Lower lobe of right lung (tissue), 2 donors: ENCODE data around the gene LOXL4. TPM values are rescaled to one million over a fixed set of nuclear protein-coding genes. Genes with fewer than 3 reads are reported as not detected.
A peak's percentile ranks its signal among the peaks of the same experiment; 100 is the strongest.

Experiments
- ATAC-seq, 2 donors: fragments of 200-7000 bp; cut with Tn5 transposase; one replicate each; pipeline ENCODE4 v1.9.1; 2020 to 2022; ENCODE audit warnings: mild to moderate bottlenecking in 2 of 2, moderate library complexity in 2 of 2
- DNase-seq: peaks from one replicate; pipeline ENCODE4 v3.0.0-alpha.2; 2020
- H3K27ac ChIP-seq: fragments of 200-600 bp; one replicate; pipeline ENCODE4 v1.8.0; 2022
- H3K27me3 ChIP-seq: fragments of 200-600 bp; one replicate; pipeline ENCODE4 v1.8.0; 2022; ENCODE audit warnings: low read depth
- H3K36me3 ChIP-seq: fragments of 200-600 bp; one replicate; pipeline ENCODE4 v1.8.0; 2022; ENCODE audit warnings: mild to moderate bottlenecking
- H3K4me1 ChIP-seq: fragments of 200-600 bp; one replicate; pipeline ENCODE4 v1.8.0; 2022
- H3K4me3 ChIP-seq: fragments of 200-600 bp; one replicate; pipeline ENCODE4 v1.8.0; 2022; ENCODE audit warnings: mild to moderate bottlenecking
- H3K9me3 ChIP-seq: fragments of 200-600 bp; one replicate; pipeline ENCODE4 v1.8.0; 2022
- intact Hi-C: fragments of 100-400 bp; cut with DNase I; formaldehyde crosslinking; loops from one replicate; pipeline ENCODE4 v1.11.0; 2022
- total RNA-seq: library from RNA; stranded (reverse); fragmentation: NEBNext Ultra II Directional; extraction: Animal tissue kit (Norgen Biotek cat#: 25700); gene quantifications from one replicate; pipeline ENCODE4 v1.2.1, GENCODE V29; 2021
- TF ChIP-seq, protein P1 (sequence below): fragments of 200-600 bp; IDR thresholded peaks from one replicate; pipeline ENCODE4 v1.8.0; 2022; ENCODE audit warnings: antibody characterized with exemption, mild to moderate bottlenecking
- donor health status: DM: no; HTN: yes; CAD: no; lungs with severe emphysema.

LOXL4 gene
- total RNA-seq, 1 donor from 2014 or later, result 4.5 TPM

DNA sequence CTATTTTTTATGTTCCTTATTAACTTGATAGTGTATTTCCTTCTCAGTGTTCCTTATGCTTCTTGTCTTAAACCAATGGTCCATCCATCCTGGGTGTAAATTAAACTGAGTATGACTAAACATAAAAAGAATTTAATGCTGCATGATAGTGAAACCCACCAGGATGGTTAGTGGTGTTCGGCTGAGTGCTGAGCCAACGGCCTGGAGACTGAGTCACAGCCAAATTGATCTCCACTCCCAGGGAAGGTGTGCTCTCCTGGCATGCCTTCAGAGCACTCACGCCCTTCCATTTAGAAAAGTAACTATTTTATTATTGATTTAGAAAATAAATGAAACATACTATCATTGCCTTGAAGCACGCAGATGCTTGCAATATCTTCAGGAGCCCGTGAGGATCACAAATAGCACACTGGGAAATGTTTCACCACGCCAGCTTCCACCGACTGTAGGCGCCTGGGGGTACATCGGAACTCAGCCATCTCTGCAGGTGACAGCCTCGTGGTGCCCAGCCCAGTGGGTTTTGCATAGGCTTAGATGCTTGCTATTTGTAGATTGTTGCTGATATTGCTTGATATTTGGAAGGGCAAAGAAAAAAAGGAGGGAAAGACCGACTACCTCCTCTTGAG, 40.0 kb upstream of the LOXL4 start:
- TF ChIP-seq, protein P1, sequence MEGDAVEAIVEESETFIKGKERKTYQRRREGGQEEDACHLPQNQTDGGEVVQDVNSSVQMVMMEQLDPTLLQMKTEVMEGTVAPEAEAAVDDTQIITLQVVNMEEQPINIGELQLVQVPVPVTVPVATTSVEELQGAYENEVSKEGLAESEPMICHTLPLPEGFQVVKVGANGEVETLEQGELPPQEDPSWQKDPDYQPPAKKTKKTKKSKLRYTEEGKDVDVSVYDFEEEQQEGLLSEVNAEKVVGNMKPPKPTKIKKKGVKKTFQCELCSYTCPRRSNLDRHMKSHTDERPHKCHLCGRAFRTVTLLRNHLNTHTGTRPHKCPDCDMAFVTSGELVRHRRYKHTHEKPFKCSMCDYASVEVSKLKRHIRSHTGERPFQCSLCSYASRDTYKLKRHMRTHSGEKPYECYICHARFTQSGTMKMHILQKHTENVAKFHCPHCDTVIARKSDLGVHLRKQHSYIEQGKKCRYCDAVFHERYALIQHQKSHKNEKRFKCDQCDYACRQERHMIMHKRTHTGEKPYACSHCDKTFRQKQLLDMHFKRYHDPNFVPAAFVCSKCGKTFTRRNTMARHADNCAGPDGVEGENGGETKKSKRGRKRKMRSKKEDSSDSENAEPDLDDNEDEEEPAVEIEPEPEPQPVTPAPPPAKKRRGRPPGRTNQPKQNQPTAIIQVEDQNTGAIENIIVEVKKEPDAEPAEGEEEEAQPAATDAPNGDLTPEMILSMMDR, result no peak
- no peaks in the 10 kb centered on the region for H3K9me3 ChIP-seq
- peaks cover 12% of the 10 kb centered on the region for H3K4me1 ChIP-seq
- no peak overlapping the region for H3K27ac ChIP-seq
- no peaks in the 10 kb centered on the region for H3K27me3 ChIP-seq
- ATAC-seq (no peak), DNase-seq (no peak)
- H3K4me3 ChIP-seq, result no peak overlapping the region
- no peaks in the 10 kb centered on the region for H3K36me3 ChIP-seq
- intact Hi-C loops, result no loop called here

DNA sequence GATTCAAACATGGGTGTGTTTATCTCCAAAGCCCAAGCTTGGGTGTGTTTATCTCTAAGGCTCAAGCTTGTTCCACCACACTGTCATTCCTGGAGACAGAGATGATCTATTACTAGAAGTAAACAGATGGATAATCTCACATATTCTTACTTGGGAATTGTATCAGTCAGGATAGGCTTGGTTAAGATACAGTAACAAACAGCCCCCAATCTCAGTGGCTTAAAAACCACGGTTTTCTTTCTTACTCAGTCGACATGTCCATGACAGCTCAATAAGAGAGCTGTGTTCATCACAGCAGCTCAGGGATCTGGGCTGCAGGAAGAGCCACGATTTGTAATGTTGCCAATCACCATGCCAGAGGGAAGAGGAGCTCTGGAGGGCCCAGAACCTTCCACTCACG, 38.5 kb upstream of the LOXL4 start:
- H3K9me3 ChIP-seq, result no peaks in the 10 kb centered on the region
- DNase-seq, result no peak
- intact Hi-C loops, result no loop called here

DNA sequence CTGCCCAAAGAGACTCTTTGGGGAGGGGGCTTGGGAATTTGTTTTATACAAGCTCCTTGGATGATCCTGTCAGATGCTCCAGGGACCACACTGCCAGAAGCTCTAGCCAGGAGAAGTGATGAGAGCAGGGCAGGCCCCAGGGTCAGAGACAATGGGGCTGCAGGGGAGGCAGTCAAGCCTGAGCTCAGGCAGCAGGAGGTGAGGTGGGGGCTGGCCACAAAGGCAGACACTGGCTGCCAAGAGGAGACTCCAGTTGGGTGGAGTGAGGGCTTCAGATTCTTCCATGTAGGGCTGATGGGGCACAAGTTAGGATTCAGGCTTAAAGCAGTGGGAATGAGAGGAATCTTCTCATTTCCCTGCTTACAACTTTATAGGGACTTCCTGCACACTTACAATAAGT, 35.6 kb upstream of the LOXL4 start:
- H3K9me3 ChIP-seq, result no peaks in the 10 kb centered on the region
- TF ChIP-seq, protein P1, result no peak
- peaks cover 8% of the 10 kb centered on the region for H3K27me3 ChIP-seq
- DNase-seq (no peak), ATAC-seq (no peak)
- intact Hi-C loops, result no loop called here
- no peaks in the 10 kb centered on the region for H3K36me3 ChIP-seq
- H3K27ac ChIP-seq, result no peak overlapping the region
- no peaks in the 10 kb centered on the region for H3K4me1 ChIP-seq
- no peak overlapping the region for H3K4me3 ChIP-seq

More for the DNA sequence above, 38.5 kb upstream of the LOXL4 start:
- peaks cover 12% of the 10 kb centered on the region for H3K4me1 ChIP-seq
- TF ChIP-seq, protein P1, result no peak
- H3K27me3 ChIP-seq, result peaks cover 5% of the 10 kb centered on the region
- no peaks in the 10 kb centered on the region for H3K36me3 ChIP-seq
- ATAC-seq, result no peak
- no peak overlapping the region for H3K27ac ChIP-seq
- no peak overlapping the region for H3K4me3 ChIP-seq

DNA sequence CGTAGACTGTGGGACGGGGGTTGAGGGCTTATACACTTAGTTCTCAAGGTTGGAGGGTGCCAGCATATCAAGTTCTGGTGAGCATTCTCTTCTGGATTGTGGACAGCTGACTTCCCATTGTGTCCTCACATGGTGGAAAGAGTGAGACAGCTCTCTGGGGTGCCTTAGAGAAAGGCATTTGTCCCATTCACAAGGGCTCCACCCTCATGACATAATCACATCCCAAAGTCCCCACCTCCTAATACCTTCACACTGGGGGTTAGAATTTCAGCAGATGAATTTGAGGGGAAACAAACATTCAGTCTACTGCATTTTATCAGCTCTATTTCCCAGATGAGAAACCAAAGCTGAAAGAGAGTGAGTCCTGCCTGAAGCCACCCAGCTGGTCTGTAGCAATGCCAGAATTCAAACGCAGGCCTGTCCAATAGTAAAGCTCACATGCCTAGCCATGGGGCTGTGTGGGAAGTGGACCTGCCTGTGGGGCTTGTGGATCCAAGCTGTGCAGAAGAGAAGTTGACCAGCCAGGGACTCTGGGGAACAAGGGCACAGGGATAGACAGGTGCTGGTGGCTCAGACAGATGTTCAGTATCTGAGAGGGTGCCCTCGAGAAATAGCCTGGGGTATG, 34.9 kb upstream of the LOXL4 start:
- Histone ChIP-seq H3K9me3 (no peaks in the 10 kb centered on the region), H3K27me3 (peaks cover 8% of the 10 kb centered on the region), H3K4me3 (no peak overlapping the region), H3K36me3 (no peaks in the 10 kb centered on the region), H3K27ac (no peak overlapping the region), H3K4me1 (no peaks in the 10 kb centered on the region)
- TF ChIP-seq, protein P1, result no peak
- no peak for DNase-seq
- peak in 1 of 2 donors; percentile 52 for ATAC-seq
- intact Hi-C loops, result no loop called here

DNA sequence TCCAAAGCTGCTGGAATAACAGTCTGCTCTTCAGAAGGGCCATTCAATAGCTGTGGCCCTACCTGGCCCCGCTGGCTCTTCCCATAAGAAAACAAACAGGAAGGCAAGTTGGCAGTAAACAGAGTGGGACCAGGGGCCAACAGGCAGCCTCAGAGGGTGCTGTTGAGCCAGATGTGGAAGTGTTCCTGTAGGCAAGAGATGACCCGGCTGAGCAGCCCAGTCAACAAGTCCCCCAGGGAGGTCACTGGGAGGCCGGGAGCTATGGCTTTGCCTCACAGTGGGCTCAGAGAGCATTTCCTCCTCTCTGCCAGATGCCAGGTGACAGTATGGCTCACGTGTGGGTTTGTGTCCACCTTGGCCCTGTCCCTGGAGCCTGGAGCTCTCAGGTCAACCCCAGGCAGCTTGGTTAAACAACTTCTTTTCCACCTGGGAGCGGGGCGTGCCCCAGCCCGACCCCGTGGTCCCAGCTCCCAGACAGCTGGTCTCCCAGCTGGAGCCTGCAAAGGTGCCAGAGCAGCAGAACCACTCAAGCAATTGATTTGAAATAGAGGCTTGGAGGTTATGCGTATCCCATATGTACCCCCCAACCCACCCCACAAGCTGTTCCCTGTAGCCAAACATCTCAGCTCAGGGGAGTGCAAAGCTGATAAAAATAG, 33.8 kb upstream of the LOXL4 start:
- no peak for ATAC-seq
- H3K27ac ChIP-seq, result no peak overlapping the region
- DNase-seq, result no peak
- H3K4me3 ChIP-seq, result no peak overlapping the region
- intact Hi-C loops, result no loop called here
- no peaks in the 10 kb centered on the region for H3K4me1 ChIP-seq
- peaks cover 8% of the 10 kb centered on the region for H3K27me3 ChIP-seq
- H3K36me3 ChIP-seq, result no peaks in the 10 kb centered on the region
- TF ChIP-seq, protein P1, result no peak
- no peaks in the 10 kb centered on the region for H3K9me3 ChIP-seq
